Measurements from ENCODE around the gene DLGAP4.

Gene DLGAP4

GRCh38 chr20:36308353-36308752 is 2.2 kb downstream of the DLGAP4 start:
- no peak for DNase-seq (ENCODE audit: low spot score)

- no peak for DNase-seq (ENCODE audit: low spot score)
These were observed 2.8 kb downstream of the DLGAP4 start for GRCh38 chr20:36308986-36309385.

DNA sequence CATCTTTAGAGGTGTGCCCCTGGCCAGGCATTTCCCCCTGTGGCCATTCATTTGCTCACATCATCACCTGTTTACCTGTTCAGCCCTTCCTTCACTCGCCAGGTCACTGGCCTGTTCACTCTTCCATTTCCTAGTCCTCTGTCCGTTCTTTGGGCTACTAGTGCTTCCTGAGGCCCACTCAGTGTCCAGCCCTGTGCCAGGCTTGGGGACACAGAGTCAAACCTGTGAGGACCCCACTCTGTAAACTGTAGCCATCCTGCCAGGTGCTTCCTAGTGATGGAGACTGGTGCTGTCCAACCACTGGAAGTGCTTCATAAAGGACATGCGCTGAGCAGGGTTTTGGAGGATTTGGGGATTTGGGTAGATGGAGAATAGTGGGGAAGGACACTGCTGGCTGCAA is 3.5 kb downstream of the DLGAP4 start:
- DNase-seq (ENCODE audit: low spot score): no peak

DNA sequence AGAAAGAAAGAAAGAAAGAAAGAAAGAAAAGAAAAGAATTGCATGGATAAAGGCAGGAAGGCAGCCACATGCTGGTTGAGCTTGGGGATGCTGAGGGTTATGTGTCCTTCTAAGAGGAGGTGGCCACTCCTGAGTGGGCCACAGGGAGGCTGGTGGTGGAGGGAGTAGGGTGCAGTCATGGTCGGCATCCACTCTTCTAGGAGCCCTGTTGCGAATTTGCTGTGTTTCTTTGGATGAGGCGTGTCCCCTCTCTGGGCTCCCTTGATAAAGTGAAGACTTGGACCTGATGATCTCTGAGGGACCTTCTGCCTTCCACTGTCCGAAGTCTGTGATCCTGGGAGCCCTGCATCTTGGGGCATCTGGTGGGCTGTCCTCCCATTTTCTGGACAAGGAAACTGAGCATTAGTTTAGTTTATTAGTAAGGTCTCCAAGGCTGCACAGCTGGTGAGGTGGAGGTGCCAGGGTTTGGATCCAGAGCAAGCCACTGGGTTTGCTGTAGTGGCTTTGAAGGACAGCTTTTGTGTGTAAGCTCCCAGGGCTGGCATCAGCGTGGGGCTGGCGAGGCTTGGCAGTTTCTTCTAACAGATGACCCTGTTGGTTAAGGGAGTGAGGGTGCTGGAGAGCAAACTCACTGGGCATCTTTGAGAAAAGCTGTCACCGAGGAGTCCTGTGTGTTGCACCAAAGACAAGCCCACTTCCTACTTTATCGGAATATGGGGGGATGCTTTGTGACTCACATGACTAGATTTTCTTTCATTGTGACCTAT is 4.3 kb downstream of the DLGAP4 start:
- DNase-seq (ENCODE audit: low spot score): no peak

DNA sequence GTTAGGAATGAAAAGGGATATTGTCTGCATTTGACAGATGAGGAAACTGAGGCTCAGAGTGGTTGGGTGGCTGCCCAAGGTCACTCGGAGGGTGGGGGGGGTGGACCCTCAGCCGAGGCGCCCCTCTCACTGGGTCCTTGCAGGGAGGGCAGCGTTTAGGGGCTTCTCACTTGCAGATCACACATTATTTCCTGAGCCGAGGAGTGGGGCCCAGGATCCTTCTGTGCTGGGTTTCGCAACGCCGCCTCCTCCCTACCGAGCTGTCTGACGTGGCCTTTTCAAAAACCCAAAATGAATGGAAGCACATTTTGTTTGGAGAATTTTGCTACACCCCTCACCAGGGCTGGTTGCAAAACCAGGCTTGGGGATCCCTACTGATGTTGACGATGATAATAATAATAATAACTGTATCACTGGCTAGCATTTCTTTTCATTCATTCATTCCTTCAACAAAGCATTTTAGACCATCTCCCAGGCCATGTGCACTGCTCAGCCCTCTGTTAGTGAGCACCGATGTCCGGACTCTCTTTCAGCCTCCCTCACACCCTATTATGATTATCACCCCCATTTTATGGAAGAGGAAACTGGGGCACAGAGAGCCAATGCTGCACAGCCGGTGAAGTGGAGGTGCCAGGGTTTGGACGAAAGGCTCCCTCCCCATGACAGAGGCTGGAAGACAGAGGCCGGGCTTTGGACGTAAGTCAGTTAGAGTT is 5.2 kb downstream of the DLGAP4 start:
- DNase-seq (ENCODE audit: low spot score): no peak

DNA sequence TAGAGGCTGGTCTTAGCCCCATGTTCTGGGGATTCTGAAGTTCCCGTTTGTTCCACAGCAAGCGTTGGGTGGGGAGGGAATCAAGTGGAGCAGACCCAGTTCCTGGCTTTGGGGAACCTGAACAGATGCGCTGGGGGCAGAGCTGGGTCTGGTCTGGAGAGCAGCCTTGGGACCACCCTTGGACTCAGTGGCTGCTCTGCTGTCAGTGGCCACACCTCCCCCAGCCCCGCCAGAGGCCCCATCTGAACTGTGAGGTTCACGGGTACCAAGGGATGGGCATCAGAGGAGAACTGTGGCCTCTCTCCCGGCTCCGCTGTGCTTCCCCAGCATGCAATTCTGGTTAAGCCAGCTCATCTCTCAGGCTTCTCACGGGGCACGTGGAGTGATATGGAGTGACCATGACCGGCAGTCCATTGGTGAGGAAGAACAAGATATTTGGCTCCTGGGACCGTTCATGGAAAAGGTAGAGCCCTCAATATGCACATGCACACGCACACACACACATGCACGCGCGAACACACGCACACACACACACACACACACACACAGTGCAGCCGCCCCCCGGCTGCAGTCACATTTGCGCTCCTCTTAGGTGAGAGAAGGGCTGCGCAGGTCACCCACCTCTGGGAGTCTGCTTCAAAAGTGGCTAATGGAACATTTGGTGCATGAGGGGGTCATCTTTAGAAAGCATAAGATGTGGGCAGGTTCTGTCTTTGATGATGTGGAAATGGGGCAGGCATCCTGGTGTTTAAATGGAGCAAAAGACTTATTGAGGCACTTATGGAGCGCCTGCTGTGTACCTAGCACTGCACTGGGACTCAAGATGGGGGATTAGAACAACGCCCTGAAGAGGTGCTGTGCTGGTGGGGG is 6.0 kb downstream of the DLGAP4 start:
- DNase-seq (ENCODE audit: low spot score): no peak

GRCh38 chr20:36312724-36313441 is 6.7 kb downstream of the DLGAP4 start:
- no peak for DNase-seq (ENCODE audit: low spot score)

GRCh38 chr20:36313476-36313875 is 7.3 kb downstream of the DLGAP4 start:
- no peak for DNase-seq (ENCODE audit: low spot score)

GRCh38 chr20:36313926-36314325 is 7.8 kb downstream of the DLGAP4 start:
- no peak for DNase-seq (ENCODE audit: low spot score)

- no peak for DNase-seq (ENCODE audit: low spot score)
These were observed 8.8 kb downstream of the DLGAP4 start for GRCh38 chr20:36314734-36315544.

DNA sequence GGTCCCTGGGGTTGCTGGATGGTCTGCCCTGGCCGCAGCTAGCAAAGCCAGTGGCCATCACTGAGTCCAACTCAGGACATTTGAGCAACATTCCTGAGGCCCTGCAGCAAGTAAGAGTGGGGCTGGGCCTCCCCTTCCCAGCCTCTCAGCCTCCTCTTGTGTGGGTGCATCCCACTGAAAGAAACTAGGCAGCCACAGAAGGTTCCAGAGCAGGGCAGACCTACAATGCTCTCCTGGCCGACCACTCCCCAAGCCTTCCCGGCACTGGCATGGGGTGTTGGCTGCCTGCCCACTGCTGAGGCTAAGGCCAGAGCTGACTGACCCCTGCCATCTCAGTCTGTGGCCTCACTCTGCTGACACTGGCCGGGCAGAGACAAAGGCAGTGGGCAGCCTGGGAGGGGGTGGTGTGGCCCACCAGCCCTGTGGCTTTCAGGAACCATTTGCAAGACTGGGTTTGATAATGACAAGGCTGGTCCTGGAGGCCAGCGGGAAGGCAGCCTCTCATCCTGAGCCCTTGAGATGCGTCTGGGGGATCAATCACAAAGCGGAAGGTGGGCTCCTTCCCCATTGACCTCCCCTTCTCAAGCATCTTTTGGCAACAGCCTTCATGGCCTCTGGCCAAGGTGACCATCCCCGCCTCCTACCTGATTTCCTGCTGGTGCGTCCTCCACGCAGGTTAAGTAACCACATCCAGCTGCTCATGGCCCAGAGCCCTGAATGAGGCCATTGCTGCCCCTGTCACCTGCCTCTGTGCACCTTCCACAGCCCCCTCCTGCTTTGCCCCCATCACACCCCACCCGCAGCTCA is 9.6 kb downstream of the DLGAP4 start:
- no peak for DNase-seq (ENCODE audit: low spot score)

DNA sequence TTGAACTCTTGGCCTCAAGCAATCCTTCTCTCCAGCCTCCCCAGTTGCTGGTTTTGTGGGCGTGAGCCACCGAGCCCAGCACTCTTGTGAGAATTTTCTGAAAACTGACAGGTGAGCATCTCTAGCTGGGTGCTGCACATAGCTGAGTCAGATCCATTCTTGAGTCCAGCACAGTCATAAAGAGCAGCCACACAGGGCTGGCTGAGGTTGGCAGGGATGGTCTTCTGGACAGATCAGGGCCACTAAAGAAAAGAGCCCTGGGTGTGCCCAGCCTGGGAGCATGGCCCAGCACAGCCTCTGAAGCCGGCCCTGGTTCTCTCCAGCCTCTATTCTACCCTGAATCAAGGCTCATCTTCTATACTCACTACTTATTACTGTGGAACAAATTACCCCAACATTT is 11.5 kb downstream of the DLGAP4 start:
- no peak for DNase-seq (ENCODE audit: low spot score)

GRCh38 chr20:36318166-36318565 is 12.0 kb downstream of the DLGAP4 start:
- no peak for DNase-seq (ENCODE audit: low spot score)

GRCh38 chr20:36319356-36320260 is 13.5 kb downstream of the DLGAP4 start:
- no peak for DNase-seq (ENCODE audit: low spot score)

GRCh38 chr20:36320261-36320897 is 14.2 kb downstream of the DLGAP4 start:
- no peak for DNase-seq (ENCODE audit: low spot score)

GRCh38 chr20:36320898-36321695 is 15.0 kb downstream of the DLGAP4 start:
- DNase-seq (ENCODE audit: low spot score): no peak

- DNase-seq (ENCODE audit: low spot score): no peak
These were observed 16.0 kb downstream of the DLGAP4 start for GRCh38 chr20:36322131-36322530.

GRCh38 chr20:36330091-36330490 is 24.0 kb downstream of the DLGAP4 start:
- no peak for DNase-seq (ENCODE audit: low spot score)

Measured in HuH-7 (cell line).